Middle frontal gyrus (tissue), 1 donor: ENCODE results near the gene ATP9B.
"Not testable (repeated sequence)": the region's sequence is repeated elsewhere in the genome, so short reads cannot be mapped to it uniquely, and the experiment has no call there.

ENCODE experiments used
- DNase-seq: peaks from one replicate; pipeline ENCODE4 v3.0.0-alpha.2; 2015; ENCODE audit warnings: low spot score; ENCODE audit errors: extremely low spot score

Gene ATP9B

GRCh38 chr18:79241755-79242154 lies 172.6 kb downstream of the ATP9B start:
- DNase-seq: no peak

GRCh38 chr18:79242246-79242645 lies 173.1 kb downstream of the ATP9B start:
- no peak for DNase-seq

- DNase-seq: no peak
Observed at GRCh38 chr18:79245517-79246001, 176.4 kb downstream of the ATP9B start.

DNA sequence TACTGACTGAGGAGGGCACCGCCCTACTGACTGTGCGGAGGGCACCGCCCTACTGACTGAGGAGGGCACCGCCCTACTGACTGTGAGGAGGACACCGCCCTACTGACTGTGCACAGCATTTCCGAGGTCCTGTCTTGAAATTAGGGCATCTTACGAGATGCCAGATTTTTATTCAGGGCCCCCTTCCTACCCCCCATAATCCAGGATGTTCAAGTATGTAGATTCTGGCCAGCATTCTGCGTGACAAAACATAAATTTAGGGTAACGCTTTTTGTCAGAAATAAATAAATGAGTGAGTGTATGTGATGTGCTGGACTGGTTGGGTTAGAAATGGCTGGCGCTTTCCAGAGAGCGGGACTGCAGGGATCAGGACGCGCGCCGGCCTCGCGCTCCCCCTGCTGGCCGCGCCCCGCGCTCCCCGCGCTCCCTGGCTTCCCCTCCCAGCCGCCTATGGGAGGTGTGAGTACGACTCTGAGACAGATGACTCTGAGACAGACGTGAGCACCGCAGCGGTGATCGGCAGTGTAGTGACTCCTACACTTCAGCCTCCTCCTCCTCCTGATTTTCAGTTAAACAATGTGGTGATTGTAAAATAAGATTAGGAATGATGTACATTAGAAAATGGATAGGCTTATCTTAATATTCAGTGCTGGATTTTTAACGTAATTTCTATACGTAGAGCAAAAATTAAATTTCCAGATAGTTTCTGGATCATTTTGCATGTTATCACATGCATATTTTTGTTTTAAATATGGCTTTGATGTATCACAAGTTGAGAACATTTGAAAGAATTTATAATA lies 177.3 kb downstream of the ATP9B start:
- peak; percentile 60 for DNase-seq

DNA sequence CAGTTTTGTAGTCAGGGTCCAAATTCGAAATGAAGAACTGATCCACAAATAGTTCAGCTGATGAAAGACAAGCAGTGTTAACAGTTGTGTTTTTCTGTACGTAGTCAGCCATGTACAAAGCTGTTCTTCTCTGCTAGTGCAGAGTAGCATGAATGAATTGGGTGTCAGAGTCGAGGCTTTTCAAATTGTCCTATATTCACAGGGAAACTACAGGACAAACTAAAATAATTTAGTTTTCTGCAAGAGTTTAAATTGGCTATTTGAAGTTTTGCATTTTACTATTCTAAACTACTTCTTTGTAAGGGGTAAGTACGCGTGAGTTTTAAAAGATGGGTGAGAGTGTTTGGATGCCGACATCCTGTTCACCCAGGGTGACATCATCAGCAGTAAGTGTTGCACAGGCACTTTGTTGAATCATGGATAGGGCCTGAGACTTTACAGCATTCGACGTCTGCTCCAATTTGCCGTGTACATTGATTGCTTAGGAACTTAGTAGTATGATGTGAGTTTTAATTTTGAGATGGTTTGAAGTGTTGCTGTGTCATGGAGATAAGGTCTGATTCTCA lies 179.4 kb downstream of the ATP9B start:
- DNase-seq: no peak

DNA sequence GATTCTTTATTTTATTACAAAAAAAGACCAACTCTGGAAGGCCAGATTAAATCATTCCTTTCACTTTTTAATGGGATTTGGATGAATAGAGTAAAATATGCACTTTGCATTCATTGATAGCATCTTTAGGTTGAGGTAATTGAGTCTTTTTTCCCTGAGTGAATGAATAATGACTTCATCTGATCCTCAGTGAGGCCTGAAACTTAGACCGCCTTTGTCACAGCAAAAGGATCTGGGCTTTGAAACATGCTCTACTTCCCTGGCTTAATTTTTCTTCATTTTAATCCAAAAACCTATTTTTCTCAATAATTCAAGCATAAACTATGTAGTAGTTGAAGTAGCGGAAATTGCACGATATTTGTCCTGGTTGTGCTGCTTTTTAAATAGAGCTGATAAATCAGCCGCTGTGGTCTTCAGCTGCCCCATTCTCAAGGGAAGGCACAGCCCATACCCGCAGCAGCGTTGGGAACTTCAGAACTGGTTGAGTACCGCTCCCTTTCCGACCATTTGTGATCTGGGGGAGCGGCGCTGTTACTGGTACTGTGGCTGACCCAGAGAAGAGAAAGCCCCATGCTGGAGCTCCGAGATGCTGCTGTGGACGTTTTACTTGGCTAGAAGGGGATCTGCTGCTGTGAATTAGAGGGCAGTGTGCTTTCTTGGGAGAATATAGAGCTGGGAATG lies 181.2 kb downstream of the ATP9B start:
- DNase-seq: no peak

GRCh38 chr18:79251021-79251420 lies 181.8 kb downstream of the ATP9B start:
- no peak for DNase-seq

DNA sequence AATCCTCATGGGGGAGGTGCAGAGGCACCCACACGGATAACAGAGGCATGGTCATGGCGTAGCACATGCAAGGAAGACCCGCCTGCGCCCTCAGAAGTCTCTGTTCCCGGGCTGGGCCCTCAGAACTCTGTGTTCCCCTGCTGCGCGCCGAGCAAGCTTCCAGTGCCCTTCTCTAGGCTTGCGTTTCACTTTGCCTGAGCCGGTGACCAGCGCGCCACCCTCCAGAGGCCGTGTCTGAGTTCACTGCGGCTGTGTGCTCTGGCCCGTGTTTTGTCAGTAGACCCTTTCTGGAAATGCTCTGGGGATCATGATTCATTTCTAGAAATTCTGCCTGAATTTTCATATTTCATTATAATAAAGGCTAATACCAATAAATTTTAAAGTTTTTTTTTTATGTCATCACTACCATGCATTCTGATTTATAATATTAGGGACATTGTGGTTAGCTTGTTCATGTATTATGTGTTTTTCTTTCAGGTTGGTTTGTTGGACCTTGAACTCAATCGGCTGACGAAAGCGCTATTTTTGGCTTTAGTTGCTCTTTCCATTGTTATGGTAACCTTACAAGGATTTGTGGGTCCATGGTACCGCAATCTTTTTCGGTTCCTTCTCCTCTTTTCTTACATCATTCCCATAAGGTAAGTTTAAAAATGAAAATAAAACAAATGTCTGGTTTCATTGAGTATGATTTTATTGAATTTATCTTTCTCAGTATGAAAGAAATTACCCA lies 183.9 kb downstream of the ATP9B start:
- no peak for DNase-seq

DNA sequence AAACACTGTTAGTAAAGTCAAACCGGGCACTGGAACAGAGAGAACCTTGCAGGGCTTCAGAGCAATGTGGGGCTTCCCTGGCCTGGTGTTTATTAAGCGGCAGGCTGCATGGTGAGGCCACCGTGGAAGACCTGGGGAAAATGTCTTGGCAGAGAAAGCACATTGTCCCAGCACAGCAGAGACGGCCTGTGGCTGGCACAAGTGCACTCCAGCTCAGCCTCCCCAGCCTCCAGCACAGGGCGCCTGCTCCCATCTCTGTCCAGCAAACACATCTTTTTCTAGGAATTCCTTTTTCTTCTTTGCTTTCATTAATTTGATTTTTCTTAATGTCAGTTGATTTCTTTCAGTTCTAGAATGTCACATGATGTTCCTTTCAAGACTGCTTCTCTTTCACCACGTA lies 188.3 kb downstream of the ATP9B start:
- no peak for DNase-seq

- DNase-seq: no peak
Observed at GRCh38 chr18:79258447-79258846, 189.3 kb downstream of the ATP9B start.

- no peak for DNase-seq
Observed at GRCh38 chr18:79259218-79259617, 190.0 kb downstream of the ATP9B start.

- no peak for DNase-seq
Observed at GRCh38 chr18:79260023-79260422, 190.8 kb downstream of the ATP9B start.

DNA sequence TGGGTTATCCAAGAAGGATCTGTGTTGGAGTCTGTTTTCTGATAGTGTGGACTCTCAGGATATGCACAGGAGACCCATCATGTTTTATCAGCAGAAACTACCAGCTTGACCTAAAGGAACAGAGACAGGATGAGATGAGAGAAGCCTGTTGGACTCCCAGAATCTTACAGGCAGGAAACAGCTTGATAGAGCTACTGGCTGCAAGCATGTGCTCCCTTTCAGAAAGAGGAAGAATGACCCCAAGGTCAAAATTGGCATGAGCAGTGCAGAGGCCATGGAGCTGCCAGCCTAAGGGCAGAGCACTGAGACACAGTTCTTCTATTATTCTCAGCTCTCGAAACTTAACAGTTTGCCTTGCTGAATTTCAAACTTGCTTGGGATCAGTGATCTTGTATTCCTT lies 191.3 kb downstream of the ATP9B start:
- DNase-seq: no peak

DNA sequence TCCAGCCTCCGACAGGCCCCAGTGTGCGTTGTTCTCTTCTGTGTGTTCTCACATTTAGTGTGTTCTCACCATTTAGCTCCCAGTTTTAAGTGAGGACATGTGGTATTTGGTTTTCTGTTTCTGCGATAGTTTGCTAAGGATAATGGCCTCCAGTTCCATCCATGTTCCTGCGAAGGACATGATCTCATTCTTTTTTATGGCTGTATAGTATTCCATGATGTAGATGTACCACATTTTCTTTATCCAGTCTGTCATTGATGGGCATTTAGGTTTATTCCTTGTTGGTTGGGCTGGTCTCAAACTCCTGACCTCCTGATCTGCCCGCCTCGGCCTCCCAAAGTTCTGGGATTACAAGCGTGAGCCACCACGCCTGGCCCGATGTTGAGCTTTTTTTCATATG lies 195.9 kb downstream of the ATP9B start:
- DNase-seq: not testable (repeated sequence)

DNA sequence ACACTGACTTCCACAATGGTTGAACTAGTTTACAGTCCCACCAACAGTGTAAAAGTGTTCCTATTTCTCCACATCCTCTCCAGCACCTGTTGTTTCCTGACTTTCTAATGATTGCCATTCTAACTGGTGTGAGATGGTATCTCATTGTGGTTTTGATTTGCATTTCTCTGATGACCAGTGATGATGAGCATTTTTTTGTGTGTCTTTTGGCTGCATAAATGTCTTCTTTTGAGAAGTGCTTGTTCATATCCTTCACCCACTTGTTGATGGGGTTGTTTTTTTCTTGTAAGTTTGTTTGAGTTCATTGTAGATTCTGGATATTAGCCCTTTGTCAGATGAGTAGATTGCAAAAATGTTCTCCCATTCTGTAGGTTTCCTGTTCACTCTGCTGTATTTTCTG lies 202.6 kb downstream of the ATP9B start:
- DNase-seq: not testable (repeated sequence)

- DNase-seq: no peak
Observed at GRCh38 chr18:79272916-79273315, 203.7 kb downstream of the ATP9B start.

GRCh38 chr18:79274823-79275222 lies 205.6 kb downstream of the ATP9B start:
- DNase-seq: no peak

DNA sequence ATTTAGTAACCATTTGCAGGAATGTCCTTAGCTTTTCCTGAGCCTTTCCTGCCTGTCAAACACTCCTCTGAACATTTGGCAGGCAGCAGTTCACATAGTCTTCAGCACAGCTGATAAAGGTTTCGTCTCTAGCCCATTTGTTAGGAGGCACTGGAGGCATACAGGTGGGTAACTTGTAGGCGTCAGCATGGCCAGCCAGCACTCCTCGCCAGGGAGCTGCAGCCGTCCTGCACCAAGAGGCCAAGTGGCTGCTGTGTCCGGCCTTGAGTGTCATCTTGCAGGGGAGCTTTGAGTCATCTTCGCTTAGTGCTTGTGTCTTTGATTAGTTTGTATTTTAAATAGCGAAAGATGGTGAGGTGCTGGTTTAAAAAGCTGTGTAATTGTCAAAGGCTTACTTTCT lies 206.3 kb downstream of the ATP9B start:
- DNase-seq: no peak

DNA sequence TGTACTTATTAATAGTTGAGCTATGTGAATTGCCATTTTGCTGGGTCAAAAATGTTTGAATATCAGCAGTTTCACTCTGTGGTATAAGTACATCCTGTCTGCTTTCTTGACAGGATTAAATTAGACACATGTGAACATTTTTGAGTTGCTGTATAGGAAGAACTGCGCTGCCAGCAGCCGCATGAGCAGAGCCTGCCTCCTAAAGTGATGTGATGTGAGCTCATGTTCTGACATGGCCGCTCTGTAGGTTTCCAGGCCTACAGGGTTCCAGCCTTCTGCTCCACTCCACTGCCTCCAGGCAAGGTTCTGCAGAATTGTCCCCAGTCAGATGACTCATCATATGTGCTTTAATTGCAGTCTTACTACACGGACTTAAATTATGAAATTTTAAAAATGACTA lies 206.8 kb downstream of the ATP9B start:
- no peak for DNase-seq

GRCh38 chr18:79278896-79279295 lies 209.7 kb downstream of the ATP9B start:
- DNase-seq: no peak

GRCh38 chr18:79283131-79283810 lies 214.1 kb downstream of the ATP9B start:
- DNase-seq: no peak
